Calu3 (cell line): ENCODE results near the gene KIAA0232. TPM values are rescaled to one million over a fixed set of nuclear protein-coding genes. Genes with fewer than 3 reads are reported as not detected.

Source experiments
- BruUV-seq: library from RNA; stranded (reverse); fragments of 400-500 nt; replicated peaks from 2 replicates; lab custom pipeline; 2021; lab: Mats Ljungman, UMichigan
- CTCF ChIA-PET: fragments of 300-600 bp; sonication (Branson Sonifier 250); formaldehyde crosslinking; loops from one replicate; lab custom pipeline; 2022; ENCODE audit warnings: antibody characterized with exemption; lab: Charles Lee
- DNase-seq: peaks from one replicate; pipeline ENCODE4 v3.0.0; 2022
- H3K27ac Mint-ChIP-seq: one replicate; pipeline ENCODE4 v1.8.0; 2022; ENCODE audit warnings: mixed read lengths; ENCODE audit not compliant: unreplicated experiment
- H3K27me3 Mint-ChIP-seq: one replicate; pipeline ENCODE4 v1.8.0; 2022; ENCODE audit warnings: mixed read lengths; ENCODE audit not compliant: unreplicated experiment
- H3K36me3 Mint-ChIP-seq: one replicate; pipeline ENCODE4 v1.8.0; 2022; ENCODE audit warnings: mild to moderate bottlenecking, moderate library complexity, mixed read lengths; ENCODE audit not compliant: insufficient read depth, unreplicated experiment
- H3K4me1 Mint-ChIP-seq: one replicate; pipeline ENCODE4 v1.8.0; 2022; ENCODE audit warnings: mild to moderate bottlenecking, low read depth, mixed read lengths; ENCODE audit not compliant: unreplicated experiment
- H3K4me3 Mint-ChIP-seq: one replicate; pipeline ENCODE4 v1.8.0; 2022; ENCODE audit warnings: mild to moderate bottlenecking, low read depth, moderate library complexity, mixed read lengths; ENCODE audit not compliant: unreplicated experiment
- H3K9me3 Mint-ChIP-seq: one replicate; pipeline ENCODE4 v1.8.0; 2022; ENCODE audit warnings: low read depth, mixed read lengths; ENCODE audit not compliant: unreplicated experiment
- intact Hi-C: fragments of 100-400 bp; cut with micrococcal nuclease; formaldehyde crosslinking; loops from one replicate; pipeline ENCODE4 v1.10.0; 2022; ENCODE audit not compliant: unreplicated experiment
- total RNA-seq: library from RNA; stranded (reverse); gene quantifications from 2 replicates; pipeline ENCODE4 v1.2.3, GENCODE V29; 2022
- TF ChIP-seq, protein P1 (sequence below): fragments of 200-600 bp; IDR thresholded peaks from one replicate; pipeline ENCODE4 v1.8.0; 2022; ENCODE audit warnings: antibody characterized with exemption; ENCODE audit not compliant: unreplicated experiment

The KIAA0232 gene
- total RNA-seq, 1 experiment from 2014 or later = 17.7 TPM

DNA sequence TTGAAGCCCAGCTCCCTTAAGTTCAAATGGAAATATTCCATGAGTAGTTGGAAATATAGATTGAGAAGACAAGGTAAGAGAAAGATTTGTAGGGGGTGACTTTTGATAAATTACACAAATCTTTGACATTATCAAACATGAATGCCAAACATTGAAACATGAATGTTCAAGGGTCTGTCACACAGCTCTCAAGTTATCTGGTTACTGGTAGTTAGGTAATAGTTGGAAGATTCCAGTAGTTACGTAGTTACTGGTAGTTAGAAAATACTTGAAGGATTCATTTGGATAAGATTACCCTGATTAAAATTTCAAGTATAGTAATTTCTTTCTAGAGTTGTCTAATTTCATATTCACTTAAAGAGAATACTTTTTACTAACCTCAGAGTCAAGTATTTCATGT lies 20.7 kb downstream of the KIAA0232 start:
- Mint-ChIP-seq H3K27ac (no peak overlapping the region), H3K9me3 (no peaks in the 10 kb centered on the region), H3K36me3 (no peaks in the 10 kb centered on the region), H3K27me3 (no peaks in the 10 kb centered on the region), H3K4me3 (no peak overlapping the region), H3K4me1 (no peaks in the 10 kb centered on the region)
- no TSS peak for BruUV-seq
- TF ChIP-seq, protein P1, sequence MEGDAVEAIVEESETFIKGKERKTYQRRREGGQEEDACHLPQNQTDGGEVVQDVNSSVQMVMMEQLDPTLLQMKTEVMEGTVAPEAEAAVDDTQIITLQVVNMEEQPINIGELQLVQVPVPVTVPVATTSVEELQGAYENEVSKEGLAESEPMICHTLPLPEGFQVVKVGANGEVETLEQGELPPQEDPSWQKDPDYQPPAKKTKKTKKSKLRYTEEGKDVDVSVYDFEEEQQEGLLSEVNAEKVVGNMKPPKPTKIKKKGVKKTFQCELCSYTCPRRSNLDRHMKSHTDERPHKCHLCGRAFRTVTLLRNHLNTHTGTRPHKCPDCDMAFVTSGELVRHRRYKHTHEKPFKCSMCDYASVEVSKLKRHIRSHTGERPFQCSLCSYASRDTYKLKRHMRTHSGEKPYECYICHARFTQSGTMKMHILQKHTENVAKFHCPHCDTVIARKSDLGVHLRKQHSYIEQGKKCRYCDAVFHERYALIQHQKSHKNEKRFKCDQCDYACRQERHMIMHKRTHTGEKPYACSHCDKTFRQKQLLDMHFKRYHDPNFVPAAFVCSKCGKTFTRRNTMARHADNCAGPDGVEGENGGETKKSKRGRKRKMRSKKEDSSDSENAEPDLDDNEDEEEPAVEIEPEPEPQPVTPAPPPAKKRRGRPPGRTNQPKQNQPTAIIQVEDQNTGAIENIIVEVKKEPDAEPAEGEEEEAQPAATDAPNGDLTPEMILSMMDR = no peak
- intact Hi-C loops = loop anchor here (10.0 kb wide), 1 partner anchor 78 kb away; no protein-coding TSS in a partner anchor
- DNase-seq = no peak
- CTCF ChIA-PET = no interaction called here

DNA sequence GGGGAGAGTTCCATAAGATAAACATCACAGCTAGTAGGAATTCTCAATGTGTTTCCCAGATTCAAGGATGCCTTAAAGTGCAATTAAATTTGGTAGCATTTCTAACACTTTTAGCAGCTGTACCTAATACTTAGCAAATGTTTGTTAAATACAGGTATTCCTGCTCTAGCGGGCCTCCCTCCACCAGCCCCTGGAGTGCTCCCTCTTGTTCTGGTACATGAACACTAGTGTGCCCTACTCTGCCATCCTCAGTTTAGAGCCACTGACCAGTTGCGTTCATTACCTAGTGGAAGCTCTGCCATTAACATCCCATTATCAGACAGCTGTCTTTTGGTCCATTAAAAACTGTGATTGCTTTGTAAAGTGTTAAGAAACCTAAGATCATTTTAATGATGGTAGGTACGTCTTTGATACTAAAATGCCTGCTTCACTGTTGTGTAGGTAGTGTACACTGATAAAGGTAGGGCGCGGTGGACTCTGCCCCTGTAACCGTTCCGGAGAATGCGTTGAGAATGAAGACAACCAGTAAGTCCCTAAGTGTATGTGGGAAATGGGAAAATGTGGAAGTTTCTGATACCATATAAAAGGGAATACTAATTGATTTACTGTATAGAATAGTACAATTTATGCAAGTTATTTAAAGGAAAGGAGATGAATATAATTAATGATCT lies 21.7 kb downstream of the KIAA0232 start:
- H3K36me3 Mint-ChIP-seq = no peaks in the 10 kb centered on the region
- H3K27ac Mint-ChIP-seq = no peak overlapping the region
- intact Hi-C loops = loop anchor here (10.0 kb wide), 1 partner anchor 79 kb away; no protein-coding TSS in a partner anchor
- TF ChIP-seq, protein P1 = no peak
- H3K9me3 Mint-ChIP-seq = no peaks in the 10 kb centered on the region
- no peaks in the 10 kb centered on the region for H3K27me3 Mint-ChIP-seq
- DNase-seq = no peak
- BruUV-seq = no TSS peak
- no peaks in the 10 kb centered on the region for H3K4me1 Mint-ChIP-seq
- CTCF ChIA-PET = no interaction called here
- no peak overlapping the region for H3K4me3 Mint-ChIP-seq

DNA sequence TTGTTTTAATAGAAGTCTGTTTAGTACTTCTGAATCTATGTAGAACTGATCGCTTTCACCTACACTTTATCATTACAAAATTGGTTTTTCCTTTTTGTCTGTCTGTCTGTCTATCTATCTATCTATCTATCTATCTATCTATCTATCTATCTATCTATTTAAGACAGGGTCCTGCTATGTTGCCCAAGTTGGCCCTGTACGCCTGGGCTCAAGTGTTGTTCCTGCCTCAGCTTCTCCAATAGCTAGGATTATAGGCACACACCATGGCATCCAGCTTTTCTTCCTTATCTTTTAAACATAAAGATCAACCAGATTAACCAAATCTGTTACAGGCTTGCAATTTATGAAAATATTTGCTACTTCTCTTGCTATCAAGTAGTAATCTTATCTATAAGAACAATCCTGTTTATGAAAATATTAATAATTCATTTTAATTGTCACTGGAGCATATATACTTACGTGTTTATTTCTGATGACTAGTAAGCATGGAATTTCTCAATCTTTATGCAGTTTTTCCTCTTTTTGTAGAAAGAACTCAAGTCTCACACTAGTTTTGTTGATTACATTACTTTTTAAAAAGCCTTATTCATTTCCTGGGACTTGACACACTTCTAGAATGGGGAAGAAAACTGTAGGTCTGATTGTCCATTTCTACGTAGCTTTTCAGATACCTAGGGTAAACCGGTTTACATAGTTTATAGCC lies 24.5 kb downstream of the KIAA0232 start:
- Mint-ChIP-seq H3K27ac (no peak overlapping the region), H3K4me1 (no peaks in the 10 kb centered on the region), H3K27me3 (no peaks in the 10 kb centered on the region), H3K4me3 (no peak overlapping the region), H3K36me3 (no peaks in the 10 kb centered on the region), H3K9me3 (no peaks in the 10 kb centered on the region)
- TF ChIP-seq, protein P1 = no peak
- CTCF ChIA-PET = no interaction called here
- intact Hi-C loops = loop anchor here (10.0 kb wide), 1 partner anchor 82 kb away; no protein-coding TSS in a partner anchor
- BruUV-seq = no TSS peak
- no peak for DNase-seq

DNA sequence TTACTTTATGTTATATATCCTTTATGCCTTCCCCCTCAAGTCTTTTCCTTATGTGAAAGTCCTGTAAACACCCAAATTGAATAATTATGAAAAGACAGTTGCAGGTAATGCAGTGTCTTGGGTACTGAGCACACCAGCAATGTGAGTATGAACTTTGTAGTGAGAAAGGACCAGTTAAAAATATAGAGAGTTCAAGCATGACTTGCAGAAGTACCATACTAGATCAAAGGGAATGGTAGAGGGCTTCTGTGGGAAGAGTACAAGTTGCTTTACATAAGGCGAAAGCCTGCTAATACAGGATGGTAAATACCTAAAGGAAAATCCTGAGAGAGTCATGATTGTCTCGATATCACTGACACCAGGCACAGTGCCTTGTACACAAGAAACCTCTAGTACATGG lies 25.7 kb downstream of the KIAA0232 start:
- no TSS peak for BruUV-seq
- no peak for DNase-seq
- TF ChIP-seq, protein P1 = no peak
- no peak overlapping the region for H3K4me3 Mint-ChIP-seq
- no peaks in the 10 kb centered on the region for H3K27me3 Mint-ChIP-seq
- intact Hi-C loops = loop anchor here (10.0 kb wide), 1 partner anchor 83 kb away; no protein-coding TSS in a partner anchor
- no peak overlapping the region for H3K27ac Mint-ChIP-seq
- no peaks in the 10 kb centered on the region for H3K36me3 Mint-ChIP-seq
- no peaks in the 10 kb centered on the region for H3K4me1 Mint-ChIP-seq
- CTCF ChIA-PET = no interaction called here
- no peaks in the 10 kb centered on the region for H3K9me3 Mint-ChIP-seq
